ENCODE data around the gene GPR62. TPM values are rescaled to one million over a fixed set of nuclear protein-coding genes. Genes with fewer than 3 reads are reported as not detected.
"Not testable (repeated sequence)": the region's sequence is repeated elsewhere in the genome, so short reads cannot be mapped to it uniquely, and the experiment has no call there.

Gene GPR62, protein sequence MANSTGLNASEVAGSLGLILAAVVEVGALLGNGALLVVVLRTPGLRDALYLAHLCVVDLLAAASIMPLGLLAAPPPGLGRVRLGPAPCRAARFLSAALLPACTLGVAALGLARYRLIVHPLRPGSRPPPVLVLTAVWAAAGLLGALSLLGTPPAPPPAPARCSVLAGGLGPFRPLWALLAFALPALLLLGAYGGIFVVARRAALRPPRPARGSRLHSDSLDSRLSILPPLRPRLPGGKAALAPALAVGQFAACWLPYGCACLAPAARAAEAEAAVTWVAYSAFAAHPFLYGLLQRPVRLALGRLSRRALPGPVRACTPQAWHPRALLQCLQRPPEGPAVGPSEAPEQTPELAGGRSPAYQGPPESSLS
- polyA plus RNA-seq (ENCODE audit: insufficient read length), result 0.89 TPM

DNA sequence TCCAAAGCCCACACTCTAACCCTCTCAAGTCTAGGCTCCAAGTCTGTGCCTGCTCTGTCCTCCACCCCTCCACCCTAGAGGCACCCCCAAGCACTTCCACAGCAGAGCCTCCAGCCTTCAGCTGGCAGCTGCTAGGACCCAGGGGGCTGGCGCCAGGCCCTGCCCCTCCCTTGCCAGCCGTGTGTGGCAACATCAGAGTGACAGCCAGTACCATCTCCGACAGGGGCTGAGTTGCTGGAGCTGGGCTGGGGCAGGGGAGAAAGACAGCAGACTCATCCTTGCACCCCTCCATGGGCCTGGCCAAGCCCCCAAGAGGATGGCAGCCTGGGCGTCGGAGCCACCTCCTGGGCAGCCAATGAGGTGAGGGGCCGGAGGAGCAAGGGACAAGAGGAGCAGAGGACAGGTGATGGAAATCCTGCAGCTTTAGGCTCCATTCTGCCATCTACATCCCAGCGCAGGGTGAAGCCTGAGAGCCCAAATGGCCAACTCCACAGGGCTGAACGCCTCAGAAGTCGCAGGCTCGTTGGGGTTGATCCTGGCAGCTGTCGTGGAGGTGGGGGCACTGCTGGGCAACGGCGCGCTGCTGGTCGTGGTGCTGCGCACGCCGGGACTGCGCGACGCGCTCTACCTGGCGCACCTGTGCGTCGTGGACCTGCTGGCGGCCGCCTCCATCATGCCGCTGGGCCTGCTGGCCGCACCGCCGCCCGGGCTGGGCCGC, at the start of gene GPR62:
GPR62 (plus strand) TSS at position 207 of the 718 bp plus-strand sequence; CDS start at position 479, 272 bp downstream.
- DNase-seq (ENCODE audit: low read depth), result no peak

DNA sequence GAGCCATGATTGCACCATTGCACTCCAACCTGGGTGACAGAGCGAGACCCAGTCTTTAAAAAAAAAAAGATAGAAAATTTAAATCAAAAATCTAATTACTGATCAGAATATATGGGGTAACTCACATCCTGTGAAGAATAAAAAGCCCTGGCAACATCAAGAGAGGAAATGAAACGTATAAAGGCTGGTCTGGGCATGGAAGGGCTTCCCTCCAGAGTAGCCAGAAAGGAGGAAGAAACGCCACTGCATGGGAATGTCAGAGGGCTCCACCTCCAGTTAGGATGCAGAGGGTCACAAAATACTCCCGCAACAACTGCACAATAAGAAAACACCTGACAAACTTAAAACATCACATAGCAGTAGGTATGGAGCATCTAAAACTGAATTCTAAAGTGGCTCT, 47.2 kb upstream of the GPR62 start:
- no peak for DNase-seq (ENCODE audit: low read depth)

DNA sequence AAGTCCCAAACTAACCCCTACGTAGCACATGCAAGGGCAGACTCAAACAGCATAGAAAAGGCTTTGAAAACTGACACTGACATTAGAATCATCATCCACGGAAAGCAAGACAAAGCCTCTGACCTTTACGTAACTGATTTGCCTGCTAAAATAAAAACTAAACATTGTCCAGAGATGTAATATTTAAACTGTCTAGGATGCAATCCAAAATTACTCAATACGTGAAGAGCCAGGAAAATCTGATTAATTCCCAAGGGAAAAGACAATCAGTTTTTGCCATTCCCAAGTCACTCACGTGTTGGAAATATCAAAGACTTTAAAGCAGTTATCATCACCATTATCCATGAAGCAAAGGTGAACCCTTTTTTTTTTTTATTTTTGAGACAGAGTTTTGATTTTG, 38.8 kb upstream of the GPR62 start:
- no peak for DNase-seq (ENCODE audit: low read depth)

DNA sequence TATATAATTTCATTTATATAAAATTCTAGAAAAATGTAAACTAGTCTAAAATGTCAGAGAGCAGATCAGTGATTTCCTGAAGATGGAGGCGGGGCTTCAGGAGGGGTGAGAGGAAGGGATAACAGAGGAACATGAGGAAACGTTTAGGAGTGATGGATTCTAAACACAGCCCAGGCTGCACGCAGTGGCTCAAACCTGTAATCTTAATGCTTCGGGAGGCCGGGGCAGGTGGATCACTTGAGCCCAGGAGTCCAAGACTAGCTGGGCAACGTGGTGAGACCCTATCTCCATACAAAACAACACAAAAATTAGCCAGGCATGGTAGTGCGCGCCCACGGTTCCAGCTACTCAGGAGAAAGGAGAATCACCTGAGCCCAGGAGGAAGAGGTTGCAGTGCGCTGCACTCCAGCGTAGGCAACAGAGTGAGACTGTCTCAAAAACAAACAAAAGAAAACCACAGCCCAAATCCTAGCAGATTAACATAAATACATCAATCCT, 34.1 kb upstream of the GPR62 start:
- DNase-seq (ENCODE audit: low read depth), result no peak

DNA sequence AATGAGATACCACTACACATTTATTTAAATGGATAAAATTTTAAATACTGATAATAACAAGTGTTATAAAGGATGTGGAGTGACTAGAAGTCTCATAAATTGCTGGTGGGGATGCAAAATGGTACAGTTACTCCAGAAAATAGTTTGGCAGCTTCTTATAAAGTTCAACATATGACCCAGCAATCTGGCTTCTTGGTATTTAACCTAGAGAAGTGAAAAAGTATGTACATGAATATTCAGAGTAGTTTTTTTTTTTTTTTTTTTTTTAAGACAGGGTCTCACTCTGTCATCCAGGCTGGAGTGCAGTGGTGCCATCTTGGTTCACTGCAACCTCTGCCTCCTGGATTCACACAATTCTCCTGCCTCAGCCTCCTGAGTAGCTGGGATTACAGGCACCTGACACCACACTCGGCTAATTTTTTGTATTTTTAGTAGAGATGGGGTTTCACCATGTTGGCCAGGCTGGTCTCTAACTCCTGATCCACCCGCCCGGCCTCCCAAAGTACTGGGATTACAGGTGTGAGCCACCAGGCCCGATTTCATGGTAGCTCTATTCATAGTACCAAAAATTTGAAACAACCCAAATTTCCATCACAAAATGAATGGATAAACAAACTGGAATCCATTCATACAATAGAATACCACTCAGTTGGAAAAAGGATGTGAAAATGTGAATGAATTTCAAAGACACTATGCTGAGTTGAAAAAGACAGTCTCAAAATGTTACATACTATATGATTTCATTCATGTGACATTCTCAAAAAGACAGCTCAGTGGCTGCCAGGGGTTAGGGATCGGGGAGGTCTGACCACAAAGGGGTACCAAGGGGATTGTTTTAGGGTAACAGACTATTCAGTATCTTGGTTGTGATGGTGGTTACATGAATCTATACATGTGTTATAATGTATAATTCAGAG, 27.9 kb upstream of the GPR62 start:
- DNase-seq (ENCODE audit: low read depth), result no peak

DNA sequence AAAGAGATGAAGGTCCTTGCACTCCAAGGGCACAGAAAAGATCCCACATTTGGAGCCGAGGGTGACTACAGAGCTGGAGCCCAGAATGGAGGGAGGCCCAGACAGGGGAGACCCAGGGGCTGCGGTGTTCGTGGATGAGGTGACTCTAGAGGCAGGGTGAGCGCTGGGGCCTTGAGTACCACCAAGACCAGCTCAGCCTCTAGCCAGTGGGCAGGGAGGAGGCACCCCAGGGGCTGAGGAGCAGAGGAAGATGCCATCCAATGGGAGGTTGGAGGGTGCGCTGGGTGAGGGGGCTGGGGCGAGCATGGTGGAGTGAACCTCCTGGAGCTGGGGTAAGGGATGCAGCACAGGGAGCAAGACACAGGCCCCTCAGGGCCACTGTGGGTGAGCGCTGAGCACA, 26.7 kb upstream of the GPR62 start:
- DNase-seq (ENCODE audit: low read depth), result no peak

DNA sequence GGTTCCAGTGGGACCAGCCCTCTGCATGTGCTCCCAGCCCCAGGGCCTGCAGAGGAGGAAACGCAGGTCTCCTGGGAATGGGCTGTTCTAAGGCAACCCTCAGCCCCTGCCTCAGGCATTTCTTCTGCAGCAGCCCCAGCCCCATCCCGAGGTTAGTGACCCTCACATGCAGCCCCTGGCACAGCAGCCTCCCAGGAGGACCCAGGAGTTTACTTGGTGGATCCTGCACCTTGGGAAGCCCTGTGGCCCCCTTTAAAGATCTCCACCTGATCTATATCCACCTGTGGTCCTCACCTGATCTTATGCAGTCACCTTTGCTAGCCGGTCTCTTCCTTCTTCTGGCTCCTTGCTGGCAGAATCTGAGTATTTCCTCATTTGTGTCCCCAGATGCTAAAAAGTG, 26.2 kb upstream of the GPR62 start:
- DNase-seq (ENCODE audit: low read depth), result not testable (repeated sequence)

DNA sequence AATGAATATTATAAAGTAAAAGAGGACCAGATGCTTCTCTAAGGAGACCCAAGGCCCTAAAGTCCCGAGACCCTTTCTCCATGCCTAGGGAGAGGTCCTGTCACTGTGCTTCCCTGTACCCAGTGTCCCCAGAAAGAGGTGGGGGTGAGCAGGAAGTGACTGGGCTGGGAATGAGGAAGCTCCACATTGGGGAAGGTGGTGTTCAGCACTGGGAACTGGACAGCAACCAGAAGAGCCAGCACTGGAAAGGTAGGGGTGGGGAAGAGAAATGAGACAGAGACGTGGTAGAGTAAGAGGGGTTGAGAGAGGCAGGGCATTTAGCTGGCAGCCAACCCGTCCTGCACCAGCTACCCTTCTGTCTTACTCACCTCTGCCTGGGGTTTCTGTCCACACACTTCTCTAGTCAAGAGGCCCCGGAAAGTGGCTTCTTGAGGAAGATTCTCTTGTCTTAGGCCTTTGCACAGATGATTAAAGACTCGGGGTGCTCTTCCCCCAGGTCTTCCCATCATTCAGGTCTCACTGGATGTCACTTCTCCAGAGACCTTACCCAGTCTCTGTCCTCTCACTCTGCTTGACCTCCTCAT, 25.7 kb upstream of the GPR62 start:
- no peak for DNase-seq (ENCODE audit: low read depth)

DNA sequence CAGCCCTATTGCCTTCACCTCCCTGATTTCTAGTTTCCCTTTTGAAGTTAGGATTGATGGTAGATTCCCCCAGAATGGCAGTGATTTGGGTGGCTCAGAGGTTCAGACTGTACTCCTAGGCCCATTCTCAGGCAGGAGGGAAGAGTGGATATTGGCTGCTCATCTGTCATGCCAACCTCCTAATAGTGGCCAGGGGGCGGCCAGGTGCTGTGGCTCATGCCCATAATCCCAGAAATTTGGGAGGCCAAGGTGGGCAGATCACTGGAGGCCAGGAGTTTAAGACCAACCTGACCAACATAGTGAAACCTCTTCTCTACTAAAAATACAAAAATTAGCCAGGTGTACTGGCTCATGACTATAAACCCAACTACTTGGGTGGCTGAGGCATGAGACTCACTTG, 24.7 kb upstream of the GPR62 start:
- DNase-seq (ENCODE audit: low read depth), result no peak

DNA sequence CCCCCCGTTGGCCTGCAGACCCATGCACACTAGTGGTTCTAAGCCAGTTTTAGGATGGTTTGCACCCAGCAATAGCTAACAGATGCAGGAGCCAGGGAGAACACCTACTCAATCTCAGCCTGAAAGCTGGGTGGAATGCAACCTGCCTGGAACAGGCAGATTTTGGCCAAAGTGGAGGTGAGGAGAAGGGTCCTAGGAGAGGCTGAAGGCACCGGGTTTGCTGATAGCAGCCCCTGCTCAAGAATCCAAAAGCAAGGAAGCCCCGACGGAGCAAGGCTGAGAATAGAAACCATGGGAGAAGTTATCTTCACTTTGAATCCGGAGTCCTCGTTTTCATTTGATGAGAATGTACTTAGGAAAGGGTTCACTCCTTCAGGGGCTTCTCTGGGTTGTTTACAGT, 23.4 kb upstream of the GPR62 start:
- DNase-seq (ENCODE audit: low read depth), result no peak

DNA sequence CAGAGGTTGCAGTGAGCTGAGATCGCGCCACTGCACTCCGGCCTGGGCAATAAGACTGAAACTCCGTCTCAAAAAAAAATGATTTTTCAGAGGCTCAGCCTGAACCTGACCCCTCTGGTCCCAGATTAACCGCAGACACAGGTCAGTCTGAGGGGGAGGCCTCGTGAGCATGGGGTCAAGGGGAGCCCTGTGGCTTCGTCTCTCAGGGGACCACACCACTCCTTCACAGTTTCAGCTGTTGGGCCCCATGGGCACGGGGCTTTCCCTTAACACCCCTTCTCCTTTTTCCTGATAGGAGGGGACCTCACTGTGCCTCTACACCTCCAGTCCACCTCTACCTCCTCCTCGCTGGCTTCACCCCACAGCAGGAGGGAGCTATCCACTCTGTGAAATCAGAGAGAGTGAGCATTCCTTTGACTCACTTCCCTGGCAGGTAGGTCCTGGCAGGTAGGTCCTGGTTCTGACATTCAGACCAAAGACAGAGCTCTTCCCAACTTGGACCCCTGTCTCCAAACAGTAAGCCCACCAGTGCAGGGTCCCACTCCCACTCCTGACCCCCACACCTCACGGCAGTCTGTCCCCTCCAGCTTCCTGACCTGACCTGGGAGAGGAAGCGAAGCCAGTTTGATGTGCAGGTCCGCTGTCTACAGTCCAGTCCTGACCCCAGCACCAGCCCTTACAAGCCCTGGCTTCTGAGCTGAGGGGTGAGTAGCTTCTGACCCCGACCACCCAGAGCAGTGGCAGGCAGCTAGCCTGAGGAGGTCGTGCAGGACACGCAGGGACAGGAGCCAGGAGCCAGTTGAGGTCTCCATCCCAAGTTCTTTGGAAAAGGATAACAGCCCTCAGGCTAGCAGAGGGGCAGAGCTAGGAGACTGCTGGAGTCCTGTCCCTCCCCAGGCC, 22.5 kb upstream of the GPR62 start:
- no peak for DNase-seq (ENCODE audit: low read depth)

DNA sequence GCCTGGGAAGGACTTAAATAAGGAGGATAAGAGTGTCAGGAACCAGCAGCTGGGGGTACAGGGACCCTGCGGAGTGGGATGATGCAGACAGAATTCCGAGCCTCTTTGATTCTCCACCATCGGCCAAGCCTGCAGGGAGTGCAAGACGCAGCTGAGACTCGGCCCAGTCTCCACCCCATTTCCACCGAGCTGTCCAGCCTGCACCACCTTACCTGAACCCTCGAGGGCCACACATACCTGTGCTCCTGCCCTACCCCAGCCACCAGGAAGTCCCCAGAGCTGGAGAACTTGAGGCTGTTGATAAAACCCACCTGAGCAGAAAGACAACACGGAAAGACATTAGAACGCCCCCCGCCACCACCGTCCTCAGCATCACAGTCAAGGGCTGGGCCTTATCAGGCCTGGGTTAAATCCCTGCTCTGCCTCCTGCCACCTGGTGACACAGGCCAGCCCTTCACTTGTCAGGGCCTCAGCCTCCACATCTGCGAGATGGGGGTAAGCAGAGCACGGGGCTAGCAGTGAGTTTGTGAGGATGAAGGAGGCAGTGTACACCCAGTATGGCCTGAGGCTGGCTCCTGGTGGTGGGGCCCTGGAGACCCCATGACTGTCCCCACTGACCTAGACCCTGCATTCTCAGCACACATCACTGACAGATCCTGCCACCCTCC, 21.6 kb upstream of the GPR62 start:
- no peak for DNase-seq (ENCODE audit: low read depth)

DNA sequence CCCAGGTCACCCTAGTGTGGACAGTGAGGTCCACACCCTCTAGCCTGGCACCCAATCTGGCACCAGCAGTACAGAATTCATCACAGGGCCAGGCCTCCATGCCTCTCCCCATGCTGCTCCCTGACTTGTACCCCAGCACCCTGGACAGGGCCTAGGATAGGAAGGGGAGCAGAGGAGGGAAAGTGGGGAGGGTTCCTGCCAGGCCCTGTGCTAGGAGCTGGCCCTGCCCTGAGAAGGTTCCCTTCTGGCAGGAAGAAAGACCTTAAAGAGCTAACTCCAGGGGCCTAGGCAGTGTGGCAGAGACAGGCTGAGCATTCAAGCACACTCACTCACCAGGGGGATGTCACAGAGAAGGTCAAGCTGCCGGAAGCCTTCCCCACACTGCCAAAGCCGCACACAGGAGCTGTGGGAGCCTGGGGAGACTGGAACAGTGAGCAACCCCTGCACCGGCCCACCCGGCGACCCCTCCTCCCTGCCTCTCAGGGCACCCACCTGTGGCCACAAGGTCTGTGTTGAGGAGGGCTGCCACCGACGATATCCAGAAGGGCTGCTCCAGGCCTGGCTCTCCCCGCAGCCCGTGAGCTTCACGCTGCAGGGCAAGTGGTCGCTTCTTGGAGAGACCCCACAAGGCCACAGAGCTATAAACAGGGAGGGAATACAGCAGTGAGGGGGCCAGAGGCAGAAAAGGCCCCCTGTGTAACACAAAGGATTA, 20.9 kb upstream of the GPR62 start:
- no peak for DNase-seq (ENCODE audit: low read depth)

DNA sequence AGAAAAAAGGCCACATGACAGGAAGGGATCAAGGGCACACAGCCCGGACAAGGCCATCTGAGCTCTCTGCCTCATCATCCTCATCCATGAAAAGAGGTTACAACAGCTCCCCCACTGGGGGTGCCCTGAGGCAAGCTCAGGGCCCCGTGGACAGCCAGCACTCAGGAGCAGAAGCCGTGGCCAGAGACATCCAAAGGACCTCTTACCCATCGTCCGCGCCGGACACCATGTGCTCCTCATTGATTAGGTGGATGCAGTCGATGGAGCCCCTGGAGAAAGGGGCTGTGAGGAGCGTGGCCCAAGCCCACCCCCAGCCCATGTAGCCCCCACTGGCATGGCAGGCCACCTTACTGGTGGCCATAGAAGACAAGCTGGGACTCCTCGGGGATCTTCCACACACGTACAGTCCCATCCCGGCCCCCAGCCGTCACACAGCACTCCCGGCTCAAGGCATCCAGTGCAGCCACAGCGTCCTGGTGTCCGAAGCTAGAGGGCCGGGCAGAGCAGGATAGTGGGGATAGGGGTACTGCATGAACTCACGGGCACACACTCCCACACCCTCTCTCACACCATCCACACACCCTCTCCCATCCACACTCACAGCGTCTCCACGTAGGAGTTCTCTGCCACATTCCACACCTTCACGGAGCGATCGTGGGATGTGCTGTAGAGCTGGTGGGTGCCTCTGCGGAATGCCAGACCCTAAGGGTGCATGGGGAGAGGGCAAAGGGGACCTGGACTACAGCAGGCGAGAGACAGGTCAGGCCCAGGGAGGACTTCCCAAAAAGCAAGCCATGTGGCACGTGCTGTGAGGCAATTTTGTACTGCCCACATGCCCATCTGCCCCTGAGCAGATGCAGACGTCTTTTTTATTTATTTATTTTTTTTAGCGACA, 19.9 kb upstream of the GPR62 start:
- no peak for DNase-seq (ENCODE audit: low read depth)

DNA sequence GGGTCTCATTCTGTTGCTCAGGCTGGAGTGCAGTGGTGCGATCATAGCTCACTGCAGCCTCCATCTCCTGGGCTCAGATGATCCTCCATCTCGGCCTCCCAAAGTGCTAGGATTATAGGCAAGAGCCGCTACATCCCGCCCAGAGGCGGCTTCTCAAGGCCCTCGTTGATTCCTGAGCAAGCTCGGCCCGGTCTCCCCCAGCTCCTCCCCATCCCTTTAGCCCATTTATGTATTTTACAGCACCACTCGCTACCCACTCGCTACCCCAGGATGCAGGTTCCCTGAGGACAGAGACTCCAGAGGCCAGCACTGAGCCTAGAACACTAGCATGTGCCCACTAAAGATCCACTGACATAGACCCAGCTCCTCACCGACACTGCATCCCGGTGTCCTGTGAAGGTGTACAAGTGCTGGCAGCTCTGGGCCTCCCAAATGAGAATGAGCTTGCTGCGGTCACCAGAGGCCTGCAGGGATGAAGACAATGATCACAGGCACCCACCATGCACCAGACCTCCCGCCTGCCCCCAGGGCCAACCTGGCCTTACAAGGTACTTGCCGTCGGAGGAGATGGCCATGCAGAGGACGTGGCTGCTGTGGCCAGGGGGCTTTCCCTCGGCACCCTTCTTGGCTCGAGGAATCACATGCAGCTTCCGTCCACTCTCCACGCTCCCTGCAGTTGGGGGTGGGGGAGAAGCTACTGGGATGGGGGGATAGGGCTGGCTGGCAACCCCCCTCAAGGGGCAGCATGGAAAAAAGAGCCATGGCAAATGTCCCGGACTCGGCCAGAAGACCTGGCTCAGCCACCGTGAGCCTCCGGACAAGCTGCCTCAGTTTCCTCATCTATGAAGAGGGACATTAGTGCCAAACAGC, 19.1 kb upstream of the GPR62 start:
- DNase-seq (ENCODE audit: low read depth), result no peak

DNA sequence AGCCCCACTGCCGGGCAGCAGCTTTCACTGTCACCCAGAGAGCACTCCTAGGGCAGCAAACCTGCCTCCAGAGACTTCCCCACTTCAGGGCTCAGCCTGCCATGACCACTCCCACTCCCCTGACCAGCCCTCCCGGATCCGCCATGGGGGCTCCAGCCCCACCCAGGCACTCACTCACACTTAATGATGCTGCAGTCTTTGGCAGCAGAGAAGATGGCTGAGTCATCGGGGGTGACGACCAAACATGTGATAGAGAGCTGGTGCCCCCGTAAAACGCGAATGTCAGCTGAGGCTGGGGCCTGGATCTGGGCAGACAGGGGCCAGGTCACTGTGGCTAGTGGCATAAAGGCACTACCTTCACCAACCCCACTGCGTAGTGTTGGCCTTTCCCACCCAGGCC, 18.2 kb upstream of the GPR62 start:
- no peak for DNase-seq (ENCODE audit: low read depth)
